CD14-positive monocyte (primary cell): ENCODE measurements around the gene LBR. TPM values are rescaled to one million over a fixed set of nuclear protein-coding genes. Genes with fewer than 3 reads are reported as not detected.
A peak's percentile ranks its signal among the peaks of the same experiment; 100 is the strongest.

Source experiments
- DNase-seq, 3 donors: peaks; one replicate each; pipeline ENCODE4 v3.0.0-alpha.2; 2011 to 2022
- H2AFZ ChIP-seq: 2 replicates; pipeline ENCODE4 v1.6.0; 2012; ENCODE audit warnings: mild to moderate bottlenecking, low read depth, low read length, inconsistent platforms; ENCODE audit not compliant: insufficient read depth, poor library complexity, severe bottlenecking
- H3K27ac ChIP-seq, 2 donors: 1 replicate in 1 of 2; 2 replicates in 1 of 2; pipeline ENCODE4 v1.5.1; 2012 to 2013; ENCODE audit warnings: low read length in 2 of 2, control low read depth in 1 of 2, inconsistent platforms in 1 of 2, low read depth in 1 of 2, mild to moderate bottlenecking in 1 of 2
- H3K27me3 ChIP-seq, 2 donors: one replicate each; pipeline versions ENCODE4 v1.6.0 to v1.6.1; 2011 to 2013; ENCODE audit warnings: low read length in 2 of 2; ENCODE audit not compliant: control insufficient read depth in 2 of 2, insufficient read depth in 2 of 2
- H3K36me3 ChIP-seq, 2 donors: replicated peaks in 1 of 2; 1 replicate in 1 of 2; 2 replicates in 1 of 2; pipeline versions ENCODE4 v1.5.1 to v1.6.1; 2012 to 2013; ENCODE audit warnings: low read length in 2 of 2, control low read depth in 1 of 2, inconsistent platforms in 1 of 2, mild to moderate bottlenecking in 1 of 2; ENCODE audit not compliant: insufficient read depth in 2 of 2, control insufficient read depth in 1 of 2
- H3K4me1 ChIP-seq, 2 donors: 1 replicate in 1 of 2; 2 replicates in 1 of 2; pipeline versions ENCODE4 v1.5.1 to v1.6.1; 2012 to 2013; ENCODE audit warnings: low read length in 2 of 2, control low read depth in 1 of 2, inconsistent platforms in 1 of 2, mild to moderate bottlenecking in 1 of 2, moderate library complexity in 1 of 2; ENCODE audit not compliant: insufficient read depth in 2 of 2, control insufficient read depth in 1 of 2
- H3K4me2 ChIP-seq: replicated peaks from 2 replicates; pipeline ENCODE3; 2012; ENCODE audit warnings: low read length, moderate library complexity, mild to moderate bottlenecking; ENCODE audit not compliant: poor library complexity, severe bottlenecking; ENCODE audit errors: extremely low read depth
- H3K4me3 ChIP-seq, 3 experiments: fragments of 200-600 bp in 1 of 3; sonication (generic) in 1 of 3; replicated peaks in 1 of 3; 1 replicate in 2 of 3; 2 replicates in 1 of 3; pipeline ENCODE4 v1.5.1; 2011 to 2013; ENCODE audit warnings: low read length in 3 of 3, mild to moderate bottlenecking in 3 of 3, control low read depth in 2 of 3, low read depth in 2 of 3, inconsistent platforms in 1 of 3, moderate library complexity in 1 of 3
- H3K79me2 ChIP-seq: 2 replicates; pipeline ENCODE4 v1.6.0; 2012; ENCODE audit warnings: mild to moderate bottlenecking, control low read depth, inconsistent platforms, low read length, moderate library complexity; ENCODE audit not compliant: insufficient read depth
- H3K9ac ChIP-seq: 2 replicates; pipeline ENCODE4 v1.6.0; 2017; ENCODE audit warnings: low read length, mild to moderate bottlenecking; ENCODE audit not compliant: insufficient read depth, poor library complexity, severe bottlenecking
- H3K9me3 ChIP-seq, 2 donors: replicated peaks in 1 of 2; 1 replicate in 1 of 2; 2 replicates in 1 of 2; pipeline versions ENCODE4 v1.5.1 to v1.6.1; 2012 to 2013; ENCODE audit warnings: low read length in 2 of 2, control low read depth in 1 of 2; ENCODE audit not compliant: control insufficient read depth in 1 of 2, insufficient read depth in 1 of 2
- H4K20me1 ChIP-seq: 2 replicates; pipeline ENCODE4 v1.6.0; 2012; ENCODE audit warnings: mild to moderate bottlenecking, low read length, control low read depth, moderate library complexity; ENCODE audit not compliant: insufficient read depth
- H3K27ac Mint-ChIP-seq, 7 donors: one replicate each; pipeline ENCODE4 v1.8.0; 2020; ENCODE audit warnings: mild to moderate bottlenecking in 7 of 7, mixed read lengths in 7 of 7, moderate library complexity in 6 of 7, inconsistent platforms in 2 of 7
- H3K27me3 Mint-ChIP-seq, 3 donors: one replicate each; pipeline ENCODE4 v1.8.0; 2021 to 2022; ENCODE audit warnings: low read depth in 3 of 3, mild to moderate bottlenecking in 3 of 3, mixed read lengths in 3 of 3, moderate library complexity in 3 of 3, inconsistent platforms in 1 of 3
- H3K36me3 Mint-ChIP-seq, 2 donors: one replicate each; pipeline ENCODE4 v1.8.0; 2020; ENCODE audit warnings: mixed read lengths in 2 of 2, inconsistent platforms in 1 of 2, mild to moderate bottlenecking in 1 of 2
- H3K4me1 Mint-ChIP-seq: one replicate; pipeline ENCODE4 v1.8.0; 2020; ENCODE audit warnings: mild to moderate bottlenecking, mixed read lengths
- H3K4me3 Mint-ChIP-seq, 2 donors: one replicate each; pipeline ENCODE4 v1.8.0; 2020; ENCODE audit warnings: mild to moderate bottlenecking in 2 of 2, mixed read lengths in 2 of 2, moderate library complexity in 1 of 2
- H3K9me3 Mint-ChIP-seq, 7 donors: one replicate each; pipeline ENCODE4 v1.8.0; 2020 to 2022; ENCODE audit warnings: mixed read lengths in 7 of 7, mild to moderate bottlenecking in 6 of 7, moderate library complexity in 6 of 7, inconsistent platforms in 2 of 7
- WGBS: methylation state at CpG from one replicate; pipeline ENCODE4 v1.1.5; 2013; ENCODE audit warnings: missing lambda C conversion rate; ENCODE audit not compliant: insufficient coverage; 5-methylcytosine and 5-hydroxymethylcytosine counted together
- intact Hi-C, 2 donors: fragments of 100-400 bp; cut with micrococcal nuclease; formaldehyde crosslinking; loops; one replicate each; pipeline versions ENCODE4 v1.15.0 to v1.15.1; 2023
- polyA plus RNA-seq, 3 donors: library from polyadenylated mRNA; depleted of rRNA in 1 of 3; unstranded in 2 of 3; stranded (reverse) in 1 of 3; fragments of 300-500 nt in 2 of 3; fragments of >200 nt in 1 of 3; fragmentation: Illumina TruSeq in 2 of 3; gene quantifications; 1 replicate in 2 of 3; 2 replicates in 1 of 3; pipeline ENCODE4 v1.2.3, GENCODE V29; 2012 to 2021
- TF ChIP-seq, protein P1 (sequence below): fragments of 200-600 bp; IDR thresholded peaks from one replicate; pipeline ENCODE4 v1.8.0; 2022; ENCODE audit warnings: antibody characterized with exemption, mild to moderate bottlenecking

Gene LBR
- polyA plus RNA-seq, 3 donors: 31.8 to 125 (median 100) TPM

DNA sequence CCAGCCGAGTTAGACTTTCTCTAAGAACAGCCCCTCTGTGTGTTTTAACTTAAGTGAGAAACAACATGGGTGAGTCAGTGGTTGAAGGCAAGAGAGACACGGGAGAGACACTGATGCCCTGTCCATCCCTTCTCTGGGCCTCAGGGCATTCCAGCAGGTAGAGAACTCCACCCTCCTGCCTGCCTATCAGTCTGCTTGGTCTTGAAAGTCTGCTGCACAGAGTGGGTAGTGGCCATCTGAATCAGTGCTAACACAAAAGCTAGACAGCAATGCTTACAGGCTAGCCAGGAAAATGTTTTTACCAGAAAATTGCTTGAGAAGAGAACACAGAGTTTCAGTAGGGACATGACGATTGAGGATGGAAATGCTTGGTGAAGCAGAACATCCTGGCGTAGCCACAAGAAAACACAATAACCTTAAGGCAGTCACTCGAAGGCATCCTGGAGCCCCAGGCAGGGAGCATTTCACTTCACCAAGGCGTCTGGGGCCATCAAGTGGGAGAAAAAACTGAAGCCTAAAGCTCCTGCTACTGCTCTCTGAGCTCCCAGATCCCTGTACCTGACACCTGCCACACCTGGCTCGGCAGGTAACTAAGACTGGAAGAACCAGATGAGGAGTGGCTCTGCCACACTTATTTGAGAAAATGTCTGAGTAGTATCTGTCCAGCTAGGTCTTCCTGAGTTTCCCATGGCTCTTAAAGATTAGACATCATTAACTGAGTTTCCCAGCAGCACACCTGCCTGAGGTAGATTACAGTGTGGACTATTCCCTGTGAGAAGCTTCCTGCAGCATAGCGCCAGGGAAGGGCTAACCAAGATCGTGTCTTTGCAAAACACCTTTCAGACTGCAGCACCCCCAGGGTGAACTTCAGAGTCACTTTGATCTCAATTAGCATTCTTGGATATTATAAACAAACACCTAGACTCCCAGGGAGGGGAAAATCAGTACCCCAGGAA lies 18.1 kb upstream of the LBR start:
- Histone ChIP-seq H3K9ac (no peak overlapping the region), H3K9me3 (no peaks in the 10 kb centered on the region), H2AFZ (peak overlapping the region; percentile 54), H3K27ac (peak overlapping the region; percentile 69 to 76), H3K36me3 (no peaks in the 10 kb centered on the region), H3K4me3 (peak overlapping the region in 1 of 3 experiments; percentile 66), H3K4me2 (peak overlapping the region; percentile 68), H3K4me1 (peaks cover 78 to 89% of the 10 kb centered on the region in 2 donors), H3K79me2 (peaks cover 4% of the 10 kb centered on the region), H3K27me3 (no peaks in the 10 kb centered on the region), H4K20me1 (no peaks in the 10 kb centered on the region)
- WGBS: 44% methylated on average over 6 of the region's 9 CpGs
- peaks cover 86% of the 10 kb centered on the region for H3K4me1 Mint-ChIP-seq
- peak in 1 of 3 donors; percentile 25 for DNase-seq
- peak overlapping the region; percentile 34 to 83 for H3K4me3 Mint-ChIP-seq
- intact Hi-C loops: loop anchor here in 1 of 2 donors (2.0 kb wide), 1 partner anchor 13 kb away; no protein-coding TSS in a partner anchor
- peaks cover 0 to 2% (median under 1%) of the 10 kb centered on the region in 7 donors for H3K9me3 Mint-ChIP-seq
- H3K36me3 Mint-ChIP-seq: no peaks in the 10 kb centered on the region
- H3K27me3 Mint-ChIP-seq: peaks cover 0 to 4% (median 0%) of the 10 kb centered on the region in 3 donors
- peak overlapping the region; percentile 91 to 98 (median 96) for H3K27ac Mint-ChIP-seq
- TF ChIP-seq, protein P1, sequence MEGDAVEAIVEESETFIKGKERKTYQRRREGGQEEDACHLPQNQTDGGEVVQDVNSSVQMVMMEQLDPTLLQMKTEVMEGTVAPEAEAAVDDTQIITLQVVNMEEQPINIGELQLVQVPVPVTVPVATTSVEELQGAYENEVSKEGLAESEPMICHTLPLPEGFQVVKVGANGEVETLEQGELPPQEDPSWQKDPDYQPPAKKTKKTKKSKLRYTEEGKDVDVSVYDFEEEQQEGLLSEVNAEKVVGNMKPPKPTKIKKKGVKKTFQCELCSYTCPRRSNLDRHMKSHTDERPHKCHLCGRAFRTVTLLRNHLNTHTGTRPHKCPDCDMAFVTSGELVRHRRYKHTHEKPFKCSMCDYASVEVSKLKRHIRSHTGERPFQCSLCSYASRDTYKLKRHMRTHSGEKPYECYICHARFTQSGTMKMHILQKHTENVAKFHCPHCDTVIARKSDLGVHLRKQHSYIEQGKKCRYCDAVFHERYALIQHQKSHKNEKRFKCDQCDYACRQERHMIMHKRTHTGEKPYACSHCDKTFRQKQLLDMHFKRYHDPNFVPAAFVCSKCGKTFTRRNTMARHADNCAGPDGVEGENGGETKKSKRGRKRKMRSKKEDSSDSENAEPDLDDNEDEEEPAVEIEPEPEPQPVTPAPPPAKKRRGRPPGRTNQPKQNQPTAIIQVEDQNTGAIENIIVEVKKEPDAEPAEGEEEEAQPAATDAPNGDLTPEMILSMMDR: no peak

DNA sequence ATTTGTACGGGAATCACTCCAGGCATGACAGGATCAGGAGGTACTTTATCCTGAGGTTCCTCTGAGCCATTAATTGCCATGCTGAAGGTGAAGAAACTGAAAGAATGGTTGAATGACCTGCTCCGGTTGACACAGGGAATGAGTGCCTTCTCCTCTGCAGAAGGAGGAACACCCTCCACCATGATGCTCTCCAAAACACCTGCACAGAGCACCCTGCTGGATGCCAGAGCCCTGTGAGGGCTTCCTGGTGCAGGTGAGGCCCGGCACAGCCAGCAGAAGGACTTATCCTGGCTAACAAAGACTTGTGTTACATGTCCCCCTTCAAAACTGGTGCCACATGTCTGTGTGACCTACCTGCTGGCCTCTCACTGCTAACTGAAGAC lies 14.3 kb upstream of the LBR start:
- Histone ChIP-seq H3K9ac (no peak overlapping the region), H3K4me1 (peaks cover 51 to 65% of the 10 kb centered on the region in 2 donors), H3K79me2 (peaks cover 4% of the 10 kb centered on the region), H3K9me3 (no peaks in the 10 kb centered on the region), H3K4me3 (no peak overlapping the region), H2AFZ (peak overlapping the region; percentile 37), H4K20me1 (no peaks in the 10 kb centered on the region), H3K36me3 (no peaks in the 10 kb centered on the region), H3K27me3 (no peaks in the 10 kb centered on the region), H3K4me2 (no peak overlapping the region), H3K27ac (no peak overlapping the region)
- no peak overlapping the region for H3K4me3 Mint-ChIP-seq
- H3K9me3 Mint-ChIP-seq: no peaks in the 10 kb centered on the region
- peak overlapping the region in 1 of 7 donors; percentile 37 for H3K27ac Mint-ChIP-seq
- DNase-seq: no peak
- intact Hi-C loops: no loop called here
- 90% methylated on average over 1 of the region's 3 CpGs for WGBS
- TF ChIP-seq, protein P1: no peak
- no peaks in the 10 kb centered on the region for H3K36me3 Mint-ChIP-seq
- no peaks in the 10 kb centered on the region for H3K27me3 Mint-ChIP-seq
- peaks cover 66% of the 10 kb centered on the region for H3K4me1 Mint-ChIP-seq
